Smooth muscle cell (in vitro differentiated cells): Measurements from ENCODE around the gene SPEM1. TPM values are rescaled to one million over a fixed set of nuclear protein-coding genes. Genes with fewer than 3 reads are reported as not detected.

ENCODE experiments used
- DNase-seq: peaks from one replicate; lab custom pipeline; 2025; ENCODE audit not compliant: unreplicated experiment; lab: John Stamatoyannopoulos, UW
- H2AFZ ChIP-seq: fragments of 200-600 bp; sonication (generic); 2 replicates; pipeline ENCODE4 v1.6.0; 2016; ENCODE audit warnings: antibody characterized with exemption, low read depth, mild to moderate bottlenecking
- H3F3A ChIP-seq: fragments of 200-600 bp; sonication (generic); 2 replicates; pipeline ENCODE4 v1.6.0; 2017; ENCODE audit warnings: antibody characterized with exemption, low read depth
- H3K27ac ChIP-seq: fragments of 200-600 bp; sonication (generic); 2 replicates; pipeline ENCODE4 v1.5.1; 2016; ENCODE audit warnings: low read depth, mild to moderate bottlenecking
- H3K27me3 ChIP-seq: fragments of 200-600 bp; sonication (generic); 2 replicates; pipeline ENCODE4 v1.6.1; 2016; ENCODE audit warnings: low read depth, mild to moderate bottlenecking
- H3K36me3 ChIP-seq: fragments of 200-600 bp; sonication (generic); 2 replicates; pipeline ENCODE4 v1.5.1; 2016; ENCODE audit warnings: low read depth
- H3K4me1 ChIP-seq: fragments of 200-600 bp; sonication (generic); 2 replicates; pipeline ENCODE4 v1.5.1; 2016; ENCODE audit warnings: low read depth
- H3K4me2 ChIP-seq: fragments of 200-600 bp; sonication (generic); 2 replicates; pipeline ENCODE4 v1.6.0; 2016; ENCODE audit warnings: mild to moderate bottlenecking
- H3K4me3 ChIP-seq: fragments of 200-600 bp; sonication (generic); 2 replicates; pipeline ENCODE4 v1.5.1; 2016; ENCODE audit warnings: mild to moderate bottlenecking
- H3K79me2 ChIP-seq: fragments of 200-600 bp; sonication (generic); 2 replicates; pipeline ENCODE4 v1.6.0; 2016; ENCODE audit warnings: low read depth, mild to moderate bottlenecking
- H3K9ac ChIP-seq: fragments of 200-600 bp; sonication (generic); 2 replicates; pipeline ENCODE4 v1.6.0; 2016; ENCODE audit warnings: low read depth
- H3K9me3 ChIP-seq: fragments of 200-600 bp; sonication (generic); replicated peaks from 2 replicates; pipeline ENCODE4 v1.5.1; 2016; ENCODE audit warnings: low read depth
- H4K20me1 ChIP-seq: fragments of 200-600 bp; sonication (generic); 2 replicates; pipeline ENCODE4 v1.6.0; 2016; ENCODE audit warnings: low read depth
- WGBS: methylation state at CpG from one replicate; pipeline ENCODE4 v1.1.7; 2016; ENCODE audit warnings: low lambda C conversion rate; 5-methylcytosine and 5-hydroxymethylcytosine counted together
- polyA plus RNA-seq: library from polyadenylated mRNA; unstranded; fragments of >200 nt; fragmentation: Nextera tagmentation; extraction: Ambion mirVana; gene quantifications from 2 replicates; pipeline ENCODE4 v1.2.1, GENCODE V29; 2016
- total RNA-seq: library from RNA; depleted of rRNA; stranded (reverse); fragments of >200 nt; gene quantifications from 2 replicates; pipeline ENCODE4 v1.2.3, GENCODE V29; 2014
- TF ChIP-seq, protein P1 (sequence below): fragments of 200-600 bp; sonication (generic); IDR thresholded peaks from 2 replicates; pipeline ENCODE4 v1.5.1; 2017; ENCODE audit warnings: borderline replicate concordance, mild to moderate bottlenecking, antibody characterized with exemption; ENCODE audit not compliant: insufficient read depth, poor library complexity, severe bottlenecking

The SPEM1 gene
- total and polyA plus RNA-seq, 2 experiments from 2014 or later = not detected

DNA sequence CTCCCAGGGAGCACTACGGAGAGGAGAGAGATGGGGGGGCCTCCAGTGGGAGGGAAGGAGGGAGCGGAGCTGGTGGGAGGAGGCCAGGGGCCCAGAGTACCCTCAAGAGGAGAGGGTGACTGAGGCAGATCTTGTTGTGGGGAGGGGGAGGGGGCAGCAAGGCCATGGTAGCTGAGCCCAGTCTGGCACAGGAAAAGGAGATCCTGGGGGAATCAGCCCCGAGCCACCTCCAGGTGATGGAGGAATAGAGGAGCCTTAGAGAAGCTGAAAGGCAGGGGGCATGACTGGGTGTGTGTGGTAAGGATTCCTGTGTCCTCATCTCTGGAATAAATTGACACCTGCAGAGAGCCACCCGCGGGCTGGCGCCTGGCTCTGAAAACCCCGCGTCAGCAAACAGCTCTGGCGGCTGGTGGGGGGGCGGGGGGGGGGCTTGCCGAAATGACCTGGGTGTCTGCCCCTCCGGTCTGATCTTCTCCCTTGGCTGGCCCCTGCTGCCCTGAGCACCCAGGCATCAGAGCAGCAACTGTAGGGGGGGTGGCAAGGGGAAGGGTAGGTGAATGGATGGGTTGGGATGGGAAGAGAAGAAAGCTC, 13.8 kb upstream of the SPEM1 start:
- H3F3A ChIP-seq = peaks cover 4% of the 10 kb centered on the region
- no peaks in the 10 kb centered on the region for H3K9me3 ChIP-seq
- peak overlapping the region; percentile 91 for H3K4me3 ChIP-seq
- WGBS = 40% methylated on average over 11 of the region's 12 CpGs
- peaks cover 12% of the 10 kb centered on the region for H3K79me2 ChIP-seq
- peaks cover 25% of the 10 kb centered on the region for H4K20me1 ChIP-seq
- no peak overlapping the region for H2AFZ ChIP-seq
- DNase-seq = no peak
- no peaks in the 10 kb centered on the region for H3K36me3 ChIP-seq
- H3K27me3 ChIP-seq = no peaks in the 10 kb centered on the region
- peak overlapping the region; percentile 47 for H3K27ac ChIP-seq
- TF ChIP-seq, protein P1, sequence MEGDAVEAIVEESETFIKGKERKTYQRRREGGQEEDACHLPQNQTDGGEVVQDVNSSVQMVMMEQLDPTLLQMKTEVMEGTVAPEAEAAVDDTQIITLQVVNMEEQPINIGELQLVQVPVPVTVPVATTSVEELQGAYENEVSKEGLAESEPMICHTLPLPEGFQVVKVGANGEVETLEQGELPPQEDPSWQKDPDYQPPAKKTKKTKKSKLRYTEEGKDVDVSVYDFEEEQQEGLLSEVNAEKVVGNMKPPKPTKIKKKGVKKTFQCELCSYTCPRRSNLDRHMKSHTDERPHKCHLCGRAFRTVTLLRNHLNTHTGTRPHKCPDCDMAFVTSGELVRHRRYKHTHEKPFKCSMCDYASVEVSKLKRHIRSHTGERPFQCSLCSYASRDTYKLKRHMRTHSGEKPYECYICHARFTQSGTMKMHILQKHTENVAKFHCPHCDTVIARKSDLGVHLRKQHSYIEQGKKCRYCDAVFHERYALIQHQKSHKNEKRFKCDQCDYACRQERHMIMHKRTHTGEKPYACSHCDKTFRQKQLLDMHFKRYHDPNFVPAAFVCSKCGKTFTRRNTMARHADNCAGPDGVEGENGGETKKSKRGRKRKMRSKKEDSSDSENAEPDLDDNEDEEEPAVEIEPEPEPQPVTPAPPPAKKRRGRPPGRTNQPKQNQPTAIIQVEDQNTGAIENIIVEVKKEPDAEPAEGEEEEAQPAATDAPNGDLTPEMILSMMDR = no peak
- H3K4me1 ChIP-seq = peaks cover 16% of the 10 kb centered on the region
- peak overlapping the region; percentile 89 for H3K4me2 ChIP-seq
- H3K9ac ChIP-seq = peak overlapping the region; percentile 83

DNA sequence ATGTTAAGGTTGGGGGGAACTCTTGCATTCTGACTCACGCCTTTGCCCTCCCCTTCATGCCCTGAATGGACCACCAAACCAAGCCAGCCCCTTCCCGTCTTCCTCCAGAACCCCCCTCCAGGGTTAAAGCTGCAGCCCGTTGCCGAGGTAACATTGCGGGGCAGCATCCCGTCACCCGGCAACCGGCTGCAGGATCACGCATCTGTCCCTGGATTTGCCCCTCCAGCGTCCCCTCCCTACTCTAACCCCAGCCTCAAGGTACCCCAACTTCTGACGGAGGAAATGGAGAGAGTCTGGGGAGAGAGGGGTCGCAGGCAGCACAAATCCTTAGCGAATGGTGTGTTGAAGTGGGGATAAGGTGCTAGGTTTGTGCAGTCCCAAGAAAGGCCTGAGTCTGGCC, 13.0 kb upstream of the SPEM1 start:
- Histone ChIP-seq H4K20me1 (peaks cover 25% of the 10 kb centered on the region), H3K36me3 (no peaks in the 10 kb centered on the region), H3K4me3 (no peak overlapping the region), H3K4me2 (no peak overlapping the region), H3K27me3 (no peaks in the 10 kb centered on the region), H3K79me2 (peaks cover 8% of the 10 kb centered on the region), H2AFZ (no peak overlapping the region), H3K4me1 (peaks cover 16% of the 10 kb centered on the region), H3K9ac (no peak overlapping the region), H3K9me3 (no peaks in the 10 kb centered on the region), H3F3A (no peaks in the 10 kb centered on the region), H3K27ac (no peak overlapping the region)
- TF ChIP-seq, protein P1 = no peak
- no peak for DNase-seq
- 78% methylated on average over 13 of the region's 13 CpGs for WGBS

DNA sequence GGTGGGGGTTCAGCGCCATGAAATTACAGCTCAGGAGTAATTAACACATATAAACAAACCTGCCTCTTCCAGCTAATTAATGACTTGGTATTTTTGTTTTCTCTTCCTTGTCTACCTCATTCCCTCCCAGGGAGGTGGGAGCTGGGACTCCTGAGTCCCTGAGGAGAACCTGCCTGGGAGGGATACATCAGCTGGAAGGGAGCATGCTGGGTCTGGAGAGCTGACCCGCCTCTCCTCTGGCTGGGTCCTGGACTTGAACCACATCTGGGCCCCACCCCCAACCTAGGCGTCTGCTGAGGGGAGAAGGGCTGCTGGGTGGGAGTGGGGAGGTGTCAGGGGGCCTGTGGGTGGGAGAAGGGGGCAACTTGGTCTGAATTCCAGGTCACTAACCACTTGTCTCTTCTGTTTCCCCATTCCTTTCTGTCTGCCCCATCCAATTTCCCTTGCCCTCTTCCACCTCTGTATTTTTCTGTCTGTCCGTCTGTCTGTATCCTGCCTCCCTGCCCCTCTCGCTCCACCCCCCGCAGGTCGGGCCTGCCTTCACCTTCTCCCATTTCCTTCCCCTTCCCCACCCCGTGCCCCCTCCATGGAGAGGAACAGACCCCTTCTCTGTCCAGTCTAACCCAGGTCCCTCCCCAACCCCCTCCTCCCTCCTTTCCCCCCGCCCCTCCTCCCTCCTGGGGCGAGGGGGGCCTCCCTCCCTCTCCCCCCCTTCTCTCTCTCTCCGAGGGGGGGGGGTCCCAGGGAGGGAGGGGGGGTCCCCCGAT, 12.5 kb upstream of the SPEM1 start, which contains the start of gene NLGN2:
Gene NLGN2, plus strand, starts transcription at position 361 of the 767 bp plus-strand sequence. CDS start 411 bp downstream, outside the sequence.
- whole genome bisulfite sequencing = 67% methylated on average over 6 of the region's 12 CpGs
- Histone ChIP-seq H3K4me1 (peaks cover 12% of the 10 kb centered on the region), H3F3A (no peaks in the 10 kb centered on the region), H3K27me3 (no peaks in the 10 kb centered on the region), H3K36me3 (no peaks in the 10 kb centered on the region), H3K9ac (no peak within 1 kb of the TSS), H3K79me2 (peaks cover 4% of the 10 kb centered on the region), H2AFZ (no peak within 1 kb of the TSS), H3K27ac (no peak within 1 kb of the TSS), H3K4me2 (no peak within 1 kb of the TSS), H3K4me3 (no peak within 1 kb of the TSS), H3K9me3 (no peaks in the 10 kb centered on the region), H4K20me1 (peaks cover 25% of the 10 kb centered on the region)
- TF ChIP-seq, protein P1 = no peak
- DNase-seq = no peak
